IMR-90 (cell line): ENCODE measurements around the gene TMIGD1. TPM values are rescaled to one million over a fixed set of nuclear protein-coding genes. Genes with fewer than 3 reads are reported as not detected.
"Not testable (repeated sequence)": the region's sequence is repeated elsewhere in the genome, so short reads cannot be mapped to it uniquely, and the experiment has no call there.

Experiments used
- ATAC-seq: fragments of 200-7000 bp; cut with Tn5 transposase; 2 replicates; pipeline ENCODE4 v1.9.1; 2020; ENCODE audit warnings: low read depth, mild to moderate bottlenecking, moderate library complexity
- BruUV-seq: library from RNA; stranded (reverse); fragments of 400-500 nt; replicated peaks from 2 replicates; lab custom pipeline; 2021; lab: Mats Ljungman, UMichigan
- CTCF ChIA-PET: fragments of 300-600 bp; formaldehyde crosslinking; extraction: SDS; loops from one replicate; lab custom pipeline; 2021; ENCODE audit warnings: antibody characterized with exemption; lab: Yijun Ruan, JAX
- POLR2A ChIA-PET: fragments of 300-600 bp; sonication (Branson Sonifier 250); formaldehyde crosslinking; loops from one replicate; lab custom pipeline; 2022; ENCODE audit warnings: antibody characterized with exemption; ENCODE audit not compliant: unreplicated experiment; lab: Charles Lee
- DNase-seq: peaks from one replicate; pipeline ENCODE4 v3.0.0; 2013
- H2AFZ ChIP-seq: replicated peaks from 2 replicates; pipeline ENCODE3; 2013; ENCODE audit warnings: low read length, mild to moderate bottlenecking; ENCODE audit not compliant: poor library complexity
- H2AK5ac ChIP-seq: 2 replicates; pipeline ENCODE4 v1.6.1; 2013; ENCODE audit warnings: low read depth, low read length, inconsistent platforms
- H2AK9ac ChIP-seq: replicated peaks from 2 replicates; pipeline ENCODE3; 2013; ENCODE audit warnings: mild to moderate bottlenecking, low read depth, low read length, moderate library complexity; ENCODE audit not compliant: poor library complexity
- H2BK120ac ChIP-seq: 2 replicates; pipeline ENCODE4 v1.6.1; 2013; ENCODE audit warnings: low read depth, low read length, inconsistent platforms
- H2BK15ac ChIP-seq: 3 replicates; pipeline ENCODE4 v1.6.1; 2013; ENCODE audit warnings: low read depth, low read length, inconsistent platforms
- H2BK20ac ChIP-seq: 2 replicates; pipeline ENCODE4 v1.6.1; 2013; ENCODE audit warnings: low read depth, mild to moderate bottlenecking, inconsistent platforms, low read length, moderate library complexity
- H2BK5ac ChIP-seq: 2 replicates; pipeline ENCODE4 v1.6.1; 2013; ENCODE audit warnings: mild to moderate bottlenecking, low read depth, low read length, inconsistent platforms; ENCODE audit not compliant: poor library complexity, severe bottlenecking
- H3K14ac ChIP-seq: replicated peaks from 2 replicates; pipeline ENCODE4 v1.6.1; 2013; ENCODE audit warnings: low read depth, low read length, inconsistent platforms
- H3K18ac ChIP-seq: 2 replicates; pipeline ENCODE4 v1.6.1; 2013; ENCODE audit warnings: low read depth, low read length, control low read depth
- H3K23ac ChIP-seq: 2 replicates; pipeline ENCODE4 v1.6.1; 2013; ENCODE audit warnings: low read depth, low read length, inconsistent platforms
- H3K27ac ChIP-seq: 2 replicates; pipeline ENCODE4 v1.5.1; 2013; ENCODE audit warnings: mild to moderate bottlenecking, control low read depth, low read length; ENCODE audit not compliant: insufficient read depth
- H3K27me3 ChIP-seq: 2 replicates; pipeline ENCODE4 v1.6.1; 2013; ENCODE audit warnings: low read length; ENCODE audit not compliant: control insufficient read depth, insufficient read depth
- H3K36me3 ChIP-seq: 2 replicates; pipeline ENCODE4 v1.6.1; 2013; ENCODE audit warnings: low read length, mixed read lengths; ENCODE audit not compliant: control insufficient read depth, insufficient read depth
- H3K4ac ChIP-seq: 2 replicates; pipeline ENCODE4 v1.6.1; 2013; ENCODE audit warnings: low read depth, low read length, inconsistent platforms
- H3K4me1 ChIP-seq: 2 replicates; pipeline ENCODE4 v1.6.1; 2013; ENCODE audit warnings: low read length, mixed read lengths; ENCODE audit not compliant: control insufficient read depth, insufficient read depth
- H3K4me2 ChIP-seq: 2 replicates; pipeline ENCODE4 v1.6.1; 2013; ENCODE audit warnings: low read depth, mild to moderate bottlenecking, control low read depth, low read length, moderate library complexity
- H3K4me3 ChIP-seq: 2 replicates; pipeline ENCODE4 v1.5.1; 2013; ENCODE audit warnings: low read depth, mild to moderate bottlenecking, control low read depth, low read length, moderate library complexity; ENCODE audit not compliant: insufficient read depth
- H3K56ac ChIP-seq: 2 replicates; pipeline ENCODE4 v1.6.1; 2013; ENCODE audit warnings: low read length, inconsistent platforms; ENCODE audit not compliant: insufficient read depth; ENCODE audit errors: extremely low read depth
- H3K79me1 ChIP-seq, 2 experiments: 2 replicates each; pipeline ENCODE4 v1.6.1; 2013; ENCODE audit warnings: low read length in 2 of 2, inconsistent platforms in 1 of 2, low read depth in 1 of 2
- H3K9ac ChIP-seq: 2 replicates; pipeline ENCODE4 v1.6.1; 2013; ENCODE audit warnings: low read depth, low read length, control low read depth
- H3K9me1 ChIP-seq: 2 replicates; pipeline ENCODE4 v1.6.1; 2013; ENCODE audit warnings: low read length, inconsistent platforms; ENCODE audit not compliant: insufficient read depth
- H3K9me3 ChIP-seq: 2 replicates; pipeline ENCODE4 v1.6.1; 2013; ENCODE audit warnings: low read length; ENCODE audit not compliant: control insufficient read depth, insufficient read depth
- H4K20me1 ChIP-seq: 2 replicates; pipeline ENCODE4 v1.6.1; 2013; ENCODE audit warnings: low read length, inconsistent platforms; ENCODE audit not compliant: insufficient read depth
- H4K5ac ChIP-seq: 2 replicates; pipeline ENCODE4 v1.6.1; 2013; ENCODE audit warnings: mild to moderate bottlenecking, low read depth, low read length, control low read depth
- H4K8ac ChIP-seq, 2 experiments: 2 replicates each; pipeline ENCODE4 v1.6.1; 2013; ENCODE audit warnings: low read depth in 2 of 2, low read length in 2 of 2, control low read depth in 1 of 2, inconsistent platforms in 1 of 2
- H4K91ac ChIP-seq: 2 replicates; pipeline ENCODE4 v1.6.1; 2013; ENCODE audit warnings: low read depth, low read length, inconsistent platforms; ENCODE audit not compliant: insufficient read depth
- CEBPB ChIP-seq: IDR thresholded peaks from 2 replicates; pipeline ENCODE4 v1.6.1; 2012; ENCODE audit warnings: low read depth, low read length, improper control_type of control experiment
- CHD1 ChIP-seq: IDR thresholded peaks from 2 replicates; pipeline ENCODE4 v1.6.1; 2012; ENCODE audit warnings: low read depth, low read length, improper control_type of control experiment
- MAFK ChIP-seq: IDR thresholded peaks from 2 replicates; pipeline ENCODE4 v1.6.1; 2012; ENCODE audit warnings: low read depth, low read length, improper control_type of control experiment
- MAZ ChIP-seq: IDR thresholded peaks from 2 replicates; pipeline ENCODE4 v1.6.1; 2012; ENCODE audit warnings: low read depth, mild to moderate bottlenecking, low read length, improper control_type of control experiment, moderate library complexity, borderline replicate concordance
- MXI1 ChIP-seq: IDR thresholded peaks from 2 replicates; pipeline ENCODE4 v1.6.1; 2012; ENCODE audit warnings: low read depth, mild to moderate bottlenecking, low read length, moderate library complexity, borderline replicate concordance
- POLR2A ChIP-seq: IDR thresholded peaks from 2 replicates; pipeline ENCODE4 v1.6.1; 2012; ENCODE audit warnings: mild to moderate bottlenecking, low read depth, low read length
- RAD21 ChIP-seq: IDR thresholded peaks from 2 replicates; pipeline ENCODE4 v1.6.1; 2012; ENCODE audit warnings: low read length, improper control_type of control experiment
- WGBS, 2 experiments: methylation state at CpG; one replicate each; pipeline versions ENCODE4 v1.1.5 to v1.1.7; 2013; ENCODE audit warnings: missing lambda C conversion rate in 2 of 2; ENCODE audit not compliant: insufficient read length in 1 of 2; ENCODE audit errors: extremely low coverage in 2 of 2; 5-methylcytosine and 5-hydroxymethylcytosine counted together
- dilution Hi-C: fragments of 300-500 bp; cut with HindIII; formaldehyde crosslinking; loops from one replicate; pipeline ENCODE4 v1.14.3; 2018; ENCODE audit warnings: low sequenced_read_pairs; ENCODE audit not compliant: unreplicated experiment
- in situ Hi-C: fragments of 300-500 bp; cut with MboI; formaldehyde crosslinking; loops from 3 replicates; pipeline ENCODE4 v1.14.3; 2019; ENCODE audit warnings: low sequenced_read_pairs, inconsistent platforms, mixed read lengths
- intact Hi-C: fragments of 100-400 bp; cut with micrococcal nuclease; formaldehyde crosslinking; loops from 2 replicates; pipeline ENCODE4 v1.10.0; 2022
- polyA plus RNA-seq, 3 experiments: library from polyadenylated mRNA; depleted of rRNA; stranded (reverse); fragments of >200 nt; gene quantifications; 2 replicates each; pipeline ENCODE4 v1.2.3, GENCODE V29; 2012; ENCODE audit warnings: low replicate concordance in 1 of 3
- total RNA-seq: library from RNA; depleted of rRNA; stranded (reverse); fragments of >200 nt; gene quantifications from 2 replicates; pipeline ENCODE4 v1.2.3, GENCODE V29; 2012
- TF ChIP-seq, protein P1 (sequence below): fragments of 150-350 bp; IDR thresholded peaks from 2 replicates; pipeline ENCODE4 v1.6.1; 2017; ENCODE audit warnings: mild to moderate bottlenecking, antibody characterized with exemption, low read length, low read depth

TMIGD1 gene
- total and polyA plus RNA-seq, 2 of the 4 experiments (the other 2 are of a cell fraction): not detected

DNA sequence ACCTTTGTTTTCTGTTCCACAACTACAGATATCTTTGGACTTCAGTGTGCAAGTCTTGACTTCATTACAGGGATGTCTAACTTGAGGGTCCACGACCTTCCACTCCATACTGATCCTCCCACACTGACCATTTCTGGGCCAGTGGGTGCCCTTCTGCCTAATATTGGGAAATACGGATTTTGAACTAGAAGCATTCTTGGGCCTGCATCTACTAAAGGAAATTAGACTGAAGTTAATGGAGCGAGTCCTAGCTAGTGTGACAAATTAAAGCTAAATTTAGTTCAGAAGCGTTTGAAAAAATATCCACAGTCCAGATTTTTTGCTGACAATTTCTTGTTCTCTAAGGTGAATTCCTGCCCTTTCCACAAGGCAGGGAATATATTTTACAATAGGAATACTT is 9.9 kb upstream of the TMIGD1 start:
- Histone ChIP-seq H2BK20ac (no peak overlapping the region), H4K20me1 (no peaks in the 10 kb centered on the region), H4K91ac (no peak overlapping the region), H2AK9ac (no peak overlapping the region), H3K4ac (no peak overlapping the region), H3K23ac (no peak overlapping the region), H3K56ac (no peak overlapping the region), H2AK5ac (no peak overlapping the region; the same call in 1 of the 2 replicates), H3K18ac (no peak overlapping the region), H2BK5ac (no peak overlapping the region), H3K36me3 (no peaks in the 10 kb centered on the region), H2BK15ac (no peak overlapping the region; the same call in 2 of the 3 replicates), H3K4me3 (no peak overlapping the region), H3K4me2 (no peak overlapping the region), H2BK120ac (no peak overlapping the region), H3K27ac (no peak overlapping the region), H3K27me3 (no peaks in the 10 kb centered on the region), H2AFZ (no peak overlapping the region), H3K9me3 (no peaks in the 10 kb centered on the region), H4K5ac (no peak overlapping the region), H3K4me1 (peaks cover 19% of the 10 kb centered on the region), H3K9ac (no peak overlapping the region), H3K79me1 (no peaks in the 10 kb centered on the region), H4K8ac (no peak overlapping the region), H3K14ac (no peak overlapping the region), H3K9me1 (peaks cover 9% of the 10 kb centered on the region)
- dilution Hi-C loops (no loop called here), in situ Hi-C loops (no loop called here), intact Hi-C loops (loop anchor here (5.0 kb wide), 1 partner anchor 134 kb away; the partner anchor contains the start of gene GOSR1)
- no TSS peak for BruUV-seq
- TF ChIP-seq POLR2A (no peak), CEBPB (no peak), MAFK (no peak), MXI1 (no peak), CHD1 (no peak), RAD21 (no peak), MAZ (no peak)
- TF ChIP-seq, protein P1, sequence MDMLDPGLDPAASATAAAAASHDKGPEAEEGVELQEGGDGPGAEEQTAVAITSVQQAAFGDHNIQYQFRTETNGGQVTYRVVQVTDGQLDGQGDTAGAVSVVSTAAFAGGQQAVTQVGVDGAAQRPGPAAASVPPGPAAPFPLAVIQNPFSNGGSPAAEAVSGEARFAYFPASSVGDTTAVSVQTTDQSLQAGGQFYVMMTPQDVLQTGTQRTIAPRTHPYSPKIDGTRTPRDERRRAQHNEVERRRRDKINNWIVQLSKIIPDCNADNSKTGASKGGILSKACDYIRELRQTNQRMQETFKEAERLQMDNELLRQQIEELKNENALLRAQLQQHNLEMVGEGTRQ: no peak
- ChIA-PET CTCF (no interaction called here), POLR2A (no interaction called here)
- no peak for DNase-seq
- no CpG with 5 or more reads among the region's 4 CpGs for WGBS, 2 experiments
- no peak for ATAC-seq

DNA sequence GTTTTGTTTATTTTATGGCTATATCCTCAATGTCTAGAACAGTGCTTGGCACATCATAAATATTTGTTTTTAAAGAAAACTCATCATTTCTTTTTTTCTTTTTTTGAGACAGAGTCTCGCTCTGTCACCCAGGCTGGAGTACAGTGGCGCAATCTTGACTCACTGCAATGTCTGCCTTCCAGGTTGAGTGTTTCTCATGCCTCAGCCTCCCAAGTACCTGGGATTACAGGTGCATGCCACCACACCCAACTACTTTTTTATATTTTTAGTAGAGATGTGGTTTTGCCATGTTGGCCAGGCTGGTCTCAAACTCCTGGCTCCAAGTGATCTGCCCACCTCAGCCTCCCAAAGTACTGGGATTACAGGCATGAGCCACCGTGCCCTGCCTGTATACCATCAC is 9.4 kb upstream of the TMIGD1 start:
- CTCF ChIA-PET, H2AK9ac ChIP-seq, H3K4ac ChIP-seq, H3K4me3 ChIP-seq, H4K20me1 ChIP-seq, H3K14ac ChIP-seq, H3K27ac ChIP-seq, H3K79me1 ChIP-seq, DNase-seq, BruUV-seq, H3K9me1 ChIP-seq, H3K9ac ChIP-seq, H2BK20ac ChIP-seq, H4K91ac ChIP-seq, H2AFZ ChIP-seq, H3K4me2 ChIP-seq, H3K27me3 ChIP-seq, POLR2A ChIA-PET, H4K5ac ChIP-seq, H2BK5ac ChIP-seq, in situ Hi-C loops, H3K36me3 ChIP-seq, H2AK5ac ChIP-seq, H2BK120ac ChIP-seq, H4K8ac ChIP-seq, H3K23ac ChIP-seq, dilution Hi-C loops, H3K18ac ChIP-seq, H2BK15ac ChIP-seq, ATAC-seq, H3K9me3 ChIP-seq, H3K56ac ChIP-seq: not testable (repeated sequence)
- WGBS, 2 experiments: no CpG with 5 or more reads among the region's 3 CpGs
- intact Hi-C loops: loop anchor here (5.0 kb wide), 1 partner anchor 134 kb away; the partner anchor contains the start of gene GOSR1
- peaks cover 19% of the 10 kb centered on the region for H3K4me1 ChIP-seq
